Measurements from ENCODE around the gene SYT9. TPM values are rescaled to one million over a fixed set of nuclear protein-coding genes. Genes with fewer than 3 reads are reported as not detected.

The SYT9 gene
- total RNA-seq, 4 donors from 2014 or later, result 0.14 to 0.16 TPM; not detected in 2

GRCh38 chr11:7252683-7253213, 1.0 kb downstream of the SYT9 start:
- no peak for DNase-seq
- Histone ChIP-seq H3K36me3 (no peaks in the 10 kb centered on the region), H3K9me3 (no peaks in the 10 kb centered on the region), H3K4me1 (peaks cover 0 to 15% (median 13%) of the 10 kb centered on the region in 4 donors), H3K4me3 (peak overlapping the region in 3 of 4 donors; percentile 30 to 62 (median 36)), H3K27me3 (peaks cover 51% of the 10 kb centered on the region), H3K27ac (no peak overlapping the region)
- no peak for TF ChIP-seq CTCF (IDR thresholded peaks at IDR 0.05)
- no peak for TF ChIP-seq POLR2AphosphoS5 (IDR thresholded peaks at IDR 0.05)
- in situ Hi-C loops (cut with MboI; ENCODE audit: low pct_ligation_motif_present in 1 of 4, low pct_unique_long_range_greater_than_20kb in 1 of 4, low sequenced_read_pairs in 3 of 4) (no loop called here), intact Hi-C loops (cut with DNase I; ENCODE audit: low total_unique reads) (no loop called here)
- WGBS, 2 donors (ENCODE audit: low coverage in 1 of 2), result 24 to 50% methylated on average over 2 to 32 of the region's 33 CpGs

GRCh38 chr11:7253800-7254199, 2.1 kb downstream of the SYT9 start:
- Histone ChIP-seq H3K9me3 (no peaks in the 10 kb centered on the region), H3K4me1 (peaks cover 0 to 15% (median 13%) of the 10 kb centered on the region in 4 donors), H3K4me3 (no peak overlapping the region), H3K27ac (no peak overlapping the region), H3K27me3 (peaks cover 51% of the 10 kb centered on the region), H3K36me3 (no peaks in the 10 kb centered on the region)
- 76 to 77% methylated on average over 5 to 6 of the region's 6 CpGs for WGBS, 2 donors (ENCODE audit: low coverage in 1 of 2)
- intact Hi-C loops (cut with DNase I; ENCODE audit: low total_unique reads) (no loop called here), in situ Hi-C loops (cut with MboI; ENCODE audit: low pct_ligation_motif_present in 1 of 4, low pct_unique_long_range_greater_than_20kb in 1 of 4, low sequenced_read_pairs in 3 of 4) (no loop called here)
- DNase-seq, result no peak
- TF ChIP-seq POLR2A (IDR thresholded peaks at IDR 0.05) (no peak), CTCF (IDR thresholded peaks at IDR 0.05) (no peak), EP300 (IDR thresholded peaks at IDR 0.05; ENCODE audit: low read depth) (no peak), POLR2AphosphoS5 (IDR thresholded peaks at IDR 0.05) (no peak)

- in situ Hi-C loops (cut with MboI; ENCODE audit: low pct_ligation_motif_present in 1 of 4, low pct_unique_long_range_greater_than_20kb in 1 of 4, low sequenced_read_pairs in 3 of 4) (no loop called here), intact Hi-C loops (cut with DNase I; ENCODE audit: low total_unique reads) (no loop called here)
- peaks cover 51% of the 10 kb centered on the region for H3K27me3 ChIP-seq
These were observed 3.1 kb downstream of the SYT9 start for GRCh38 chr11:7254731-7255291.

GRCh38 chr11:7256943-7257342, 5.2 kb downstream of the SYT9 start:
- Histone ChIP-seq H3K27me3 (peaks cover 41% of the 10 kb centered on the region), H3K36me3 (no peaks in the 10 kb centered on the region), H3K4me3 (no peak overlapping the region), H3K4me1 (peaks cover 0 to 10% (median 7%) of the 10 kb centered on the region in 4 donors), H3K27ac (no peak overlapping the region), H3K9me3 (no peaks in the 10 kb centered on the region)
- TF ChIP-seq POLR2AphosphoS5 (IDR thresholded peaks at IDR 0.05), result no peak
- no peak for TF ChIP-seq EP300 (IDR thresholded peaks at IDR 0.05; ENCODE audit: low read depth)
- TF ChIP-seq CTCF (IDR thresholded peaks at IDR 0.05), result no peak
- no peak for TF ChIP-seq POLR2A (IDR thresholded peaks at IDR 0.05)
- DNase-seq, result no peak
- 22 to 46% methylated on average over 2 of the region's 2 CpGs for WGBS, 2 donors (ENCODE audit: low coverage in 1 of 2)
- in situ Hi-C loops (cut with MboI; ENCODE audit: low pct_ligation_motif_present in 1 of 4, low pct_unique_long_range_greater_than_20kb in 1 of 4, low sequenced_read_pairs in 3 of 4) (no loop called here), intact Hi-C loops (cut with DNase I; ENCODE audit: low total_unique reads) (no loop called here)

More at GRCh38 chr11:7254731-7255291, 3.1 kb downstream of the SYT9 start:
- TF ChIP-seq CTCF (IDR thresholded peaks at IDR 0.05) (no peak), EP300 (IDR thresholded peaks at IDR 0.05; ENCODE audit: low read depth) (no peak), POLR2AphosphoS5 (IDR thresholded peaks at IDR 0.05) (no peak), POLR2A (IDR thresholded peaks at IDR 0.05) (no peak)
- H3K9me3 ChIP-seq, result no peaks in the 10 kb centered on the region
- no peak overlapping the region for H3K27ac ChIP-seq
- DNase-seq, result no peak
- no peaks in the 10 kb centered on the region for H3K36me3 ChIP-seq
- H3K4me3 ChIP-seq, result no peak overlapping the region
- H3K4me1 ChIP-seq, result peaks cover 0 to 15% (median 13%) of the 10 kb centered on the region in 4 donors
- WGBS, 2 donors (ENCODE audit: low coverage in 1 of 2), result 43 to 84% methylated on average over 2 to 3 of the region's 3 CpGs
